Activated naive CD4-positive, alpha-beta T cell treated with anti-CD3 and anti-CD28 coated beads, Interleukin-2, amount 10 ng/mL, durations not matched to agents 7 days and 5 days (primary cell): ENCODE results near the gene MYO7B.

Experiments
- CTCF ChIA-PET: fragments of 350-600 bp; sonication (Branson Sonifier 250); formaldehyde crosslinking; loops from one replicate; lab custom pipeline; 2021; ENCODE audit warnings: antibody characterized with exemption; lab: Charles Lee
- DNase-seq: peaks from one replicate; pipeline ENCODE4 v3.0.0-alpha.2; 2020
- H3K27ac Mint-ChIP-seq: one replicate; pipeline ENCODE4 v1.8.0; 2021; ENCODE audit warnings: mild to moderate bottlenecking, moderate library complexity, mixed read lengths
- H3K27me3 Mint-ChIP-seq: one replicate; pipeline ENCODE4 v1.8.0; 2021; ENCODE audit warnings: mild to moderate bottlenecking, mixed read lengths
- H3K36me3 Mint-ChIP-seq: one replicate; pipeline ENCODE4 v1.8.0; 2021; ENCODE audit warnings: mixed read lengths
- H3K4me1 Mint-ChIP-seq: one replicate; pipeline ENCODE4 v1.8.0; 2021; ENCODE audit warnings: mixed read lengths
- H3K4me3 Mint-ChIP-seq: one replicate; pipeline ENCODE4 v1.8.0; 2021; ENCODE audit warnings: mild to moderate bottlenecking, moderate library complexity, mixed read lengths
- H3K9me3 Mint-ChIP-seq: one replicate; pipeline ENCODE4 v1.8.0; 2021; ENCODE audit warnings: mixed read lengths

The MYO7B gene

DNA sequence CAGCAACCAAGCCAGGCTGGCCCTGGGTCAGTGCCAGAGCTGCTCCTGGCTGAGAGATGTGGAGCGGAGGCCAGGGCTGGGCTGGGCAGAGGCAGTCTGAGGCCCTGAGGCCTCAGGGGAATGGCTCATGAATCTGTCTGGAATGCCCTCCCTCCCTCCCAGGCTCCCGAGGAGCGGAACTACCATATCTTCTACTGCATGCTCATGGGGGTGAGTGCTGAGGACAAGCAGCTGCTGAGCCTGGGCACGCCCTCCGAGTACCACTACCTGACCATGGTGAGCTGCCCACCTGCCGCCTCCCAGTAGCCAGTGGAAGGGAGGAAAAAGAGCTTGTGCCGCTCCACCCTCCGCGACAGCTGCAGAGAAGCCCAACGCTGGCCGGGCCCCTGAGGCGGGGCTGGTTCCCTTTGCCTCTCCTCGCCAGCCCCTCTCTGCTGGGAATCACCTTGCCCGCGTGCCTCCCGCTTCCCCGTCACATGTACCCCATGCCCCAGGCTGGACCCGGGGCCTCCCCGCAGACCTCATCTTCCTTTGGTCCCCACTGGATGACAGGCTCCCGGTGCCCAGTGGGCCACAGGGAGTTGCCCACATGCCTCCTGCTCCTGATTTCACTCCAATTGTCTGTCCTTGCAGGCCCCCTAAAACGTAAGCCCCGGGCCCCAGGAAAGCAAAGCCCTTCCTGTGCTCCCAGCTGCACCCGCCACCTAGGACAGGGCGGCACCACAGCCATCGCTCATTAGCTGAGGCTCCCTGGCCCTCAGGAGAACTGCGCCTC is 41.1 kb downstream of the MYO7B start:
- Mint-ChIP-seq H3K27me3 (peaks cover 23% of the 10 kb centered on the region), H3K4me1 (peaks cover 27% of the 10 kb centered on the region), H3K36me3 (no peaks in the 10 kb centered on the region), H3K27ac (peak overlapping the region; percentile 73), H3K9me3 (no peaks in the 10 kb centered on the region), H3K4me3 (no peak overlapping the region)
- DNase-seq = no peak
- CTCF ChIA-PET = interaction anchor here (1.0 kb wide), 1 partner anchor 73 kb away, joined by 4 read pairs; no protein-coding TSS in a partner anchor

- CTCF ChIA-PET = interaction anchor here (1.0 kb wide), 1 partner anchor 72 kb away, joined by 4 read pairs; no protein-coding TSS in a partner anchor
- H3K27me3 Mint-ChIP-seq = peaks cover 23% of the 10 kb centered on the region
- H3K4me3 Mint-ChIP-seq = no peak overlapping the region
- no peaks in the 10 kb centered on the region for H3K36me3 Mint-ChIP-seq
- H3K4me1 Mint-ChIP-seq = peaks cover 27% of the 10 kb centered on the region
- no peak for DNase-seq
- H3K27ac Mint-ChIP-seq = no peak overlapping the region
- H3K9me3 Mint-ChIP-seq = no peaks in the 10 kb centered on the region
Measured at GRCh38 chr2:127577208-127577475, 41.7 kb downstream of the MYO7B start.

- Mint-ChIP-seq H3K9me3 (no peaks in the 10 kb centered on the region), H3K4me1 (peaks cover 25% of the 10 kb centered on the region), H3K36me3 (no peaks in the 10 kb centered on the region), H3K4me3 (no peak overlapping the region), H3K27ac (no peak overlapping the region), H3K27me3 (peaks cover 23% of the 10 kb centered on the region)
- DNase-seq = no peak
- CTCF ChIA-PET = interaction anchor here (1.0 to 1.3 kb wide), 2 partner anchors 14 to 72 kb away, joined by 3 to 4 read pairs; no protein-coding TSS in a partner anchor
Measured at GRCh38 chr2:127577503-127577902, 42.0 kb downstream of the MYO7B start.

DNA sequence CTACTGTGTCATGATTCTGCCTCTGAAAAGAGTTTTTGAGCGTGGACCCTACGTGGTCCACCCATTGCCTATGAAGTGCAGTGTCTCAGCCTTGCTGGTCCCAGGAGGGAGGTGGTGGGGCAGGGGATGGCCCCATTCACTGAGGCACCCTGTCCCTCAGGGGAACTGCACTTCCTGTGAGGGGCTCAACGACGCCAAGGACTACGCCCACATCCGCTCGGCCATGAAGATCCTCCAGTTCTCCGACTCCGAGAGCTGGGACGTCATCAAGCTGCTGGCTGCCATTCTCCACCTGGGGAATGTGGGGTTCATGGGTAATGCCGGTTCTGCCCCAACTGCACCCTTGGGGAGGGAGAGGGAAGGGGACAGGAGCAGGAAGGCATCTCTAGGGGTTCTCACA is 42.5 kb downstream of the MYO7B start:
- Mint-ChIP-seq H3K36me3 (no peaks in the 10 kb centered on the region), H3K27me3 (peaks cover 21% of the 10 kb centered on the region), H3K4me3 (no peak overlapping the region), H3K9me3 (no peaks in the 10 kb centered on the region), H3K27ac (no peak overlapping the region), H3K4me1 (peaks cover 24% of the 10 kb centered on the region)
- CTCF ChIA-PET = interaction anchor here (1.3 kb wide), 1 partner anchor 13 kb away, joined by 3 read pairs; no protein-coding TSS in a partner anchor
- no peak for DNase-seq

DNA sequence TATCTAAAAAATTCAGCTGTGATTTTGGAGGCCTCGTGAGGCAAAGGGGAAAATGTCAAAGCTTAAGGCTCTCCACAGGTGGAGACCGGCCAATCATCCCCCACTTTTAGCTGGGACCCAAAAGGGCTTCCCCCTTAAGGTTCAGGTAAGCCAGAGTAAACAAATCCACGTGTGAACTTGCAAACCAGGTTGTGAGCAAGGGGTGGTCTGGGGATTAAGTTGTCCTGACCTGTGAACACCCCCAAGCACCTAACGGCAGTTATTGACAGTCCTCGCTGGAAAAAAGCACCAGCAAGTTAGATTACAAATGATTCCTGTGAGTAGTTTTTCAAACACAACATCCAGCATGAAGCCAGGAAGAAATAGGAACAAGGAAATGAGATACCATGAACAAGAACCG is 42.9 kb downstream of the MYO7B start:
- CTCF ChIA-PET = interaction anchor here (1.3 kb wide), 1 partner anchor 13 kb away, joined by 3 read pairs; no protein-coding TSS in a partner anchor
- Mint-ChIP-seq H3K4me1 (peaks cover 24% of the 10 kb centered on the region), H3K4me3 (no peak overlapping the region), H3K27ac (no peak overlapping the region), H3K36me3 (no peaks in the 10 kb centered on the region), H3K9me3 (no peaks in the 10 kb centered on the region), H3K27me3 (peaks cover 22% of the 10 kb centered on the region)
- no peak for DNase-seq

GRCh38 chr2:127579231-127579630 is 43.7 kb downstream of the MYO7B start:
- Mint-ChIP-seq H3K27me3 (peaks cover 26% of the 10 kb centered on the region), H3K9me3 (no peaks in the 10 kb centered on the region), H3K36me3 (no peaks in the 10 kb centered on the region), H3K4me3 (no peak overlapping the region), H3K27ac (no peak overlapping the region), H3K4me1 (peaks cover 24% of the 10 kb centered on the region)
- DNase-seq = no peak
- CTCF ChIA-PET = interaction anchor here (1.4 to 1.6 kb wide), 2 partner anchors 11 to 71 kb away, joined by 5 to 6 read pairs; no protein-coding TSS in a partner anchor

- no peak overlapping the region for H3K27ac Mint-ChIP-seq
- DNase-seq = no peak
- no peak overlapping the region for H3K4me3 Mint-ChIP-seq
- CTCF ChIA-PET = interaction anchor here (1.4 to 1.6 kb wide), 2 partner anchors 10 to 70 kb away, joined by 5 to 6 read pairs; no protein-coding TSS in a partner anchor
- H3K27me3 Mint-ChIP-seq = peaks cover 31% of the 10 kb centered on the region
- H3K36me3 Mint-ChIP-seq = no peaks in the 10 kb centered on the region
- peaks cover 14% of the 10 kb centered on the region for H3K4me1 Mint-ChIP-seq
- no peaks in the 10 kb centered on the region for H3K9me3 Mint-ChIP-seq
Measured at GRCh38 chr2:127580167-127581049, 44.9 kb downstream of the MYO7B start.

DNA sequence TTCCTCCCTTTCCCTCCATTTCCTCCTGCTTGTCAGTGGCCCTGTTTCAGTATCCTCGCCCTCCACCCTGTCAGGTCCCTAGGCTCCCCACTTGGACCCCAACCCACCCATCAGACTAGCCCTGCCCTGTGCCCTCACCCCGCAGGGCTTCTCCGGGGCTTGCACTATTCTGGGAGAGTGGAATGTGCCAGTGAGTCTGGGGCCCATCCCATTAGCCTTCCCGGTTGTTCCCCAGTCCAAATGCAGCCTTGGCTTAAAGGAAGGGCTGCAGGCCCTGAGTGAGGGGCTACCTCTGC is 45.5 kb downstream of the MYO7B start:
- peaks cover 31% of the 10 kb centered on the region for H3K27me3 Mint-ChIP-seq
- no peak for DNase-seq
- H3K27ac Mint-ChIP-seq = no peak overlapping the region
- CTCF ChIA-PET = interaction anchor here (1.4 to 2.4 kb wide), 3 partner anchors 10 to 69 kb away, joined by 5 to 16 read pairs (median 6); no protein-coding TSS in a partner anchor
- H3K9me3 Mint-ChIP-seq = no peaks in the 10 kb centered on the region
- H3K36me3 Mint-ChIP-seq = no peaks in the 10 kb centered on the region
- peaks cover 8% of the 10 kb centered on the region for H3K4me1 Mint-ChIP-seq
- H3K4me3 Mint-ChIP-seq = no peak overlapping the region

DNA sequence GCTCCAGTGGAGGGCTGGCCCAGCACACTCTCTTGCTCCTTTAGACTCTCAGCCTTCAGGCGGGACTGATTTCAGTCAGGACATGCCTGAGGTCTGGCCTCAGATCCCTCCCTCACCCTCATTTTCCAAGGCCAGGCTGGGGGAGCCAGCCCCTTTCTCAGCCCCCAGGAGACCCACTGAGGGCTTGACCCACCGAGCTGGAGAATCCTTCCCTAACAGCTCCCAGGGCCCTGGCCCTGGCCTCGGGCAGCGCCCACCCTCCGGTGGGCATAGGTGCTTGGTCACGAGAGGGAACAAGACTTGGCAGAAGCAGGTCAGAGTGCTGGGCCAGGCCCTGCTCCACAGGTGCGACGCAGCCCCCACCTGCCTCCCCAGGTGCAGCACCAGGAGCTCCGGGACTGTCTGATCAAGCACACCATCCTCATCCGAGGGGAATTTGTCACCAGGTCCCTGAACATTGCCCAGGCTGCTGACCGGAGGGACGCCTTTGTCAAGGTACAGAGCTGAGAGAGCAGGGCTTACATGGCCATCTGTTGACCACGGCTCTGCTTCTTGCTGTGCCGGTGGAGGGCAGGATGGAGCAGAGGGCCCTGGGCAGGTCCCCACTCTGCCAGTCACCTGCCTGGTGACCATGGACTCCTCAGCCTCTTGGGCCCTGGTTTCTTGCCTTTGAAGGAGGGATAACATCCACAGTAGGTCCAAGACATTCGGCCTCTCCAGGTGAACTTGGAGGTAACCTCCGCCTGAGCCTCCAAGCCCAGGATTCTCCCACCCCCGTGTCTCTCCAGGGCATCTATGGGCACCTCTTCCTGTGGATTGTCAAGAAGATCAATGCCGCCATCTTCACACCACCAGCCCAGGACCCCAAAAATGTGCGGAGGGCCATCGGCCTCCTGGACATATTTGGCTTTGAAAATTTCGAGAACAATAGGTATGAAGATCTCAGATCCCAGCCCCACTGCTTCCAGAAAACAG is 46.3 kb downstream of the MYO7B start:
- peak; percentile 17 for DNase-seq
- Mint-ChIP-seq H3K36me3 (no peaks in the 10 kb centered on the region), H3K4me3 (no peak overlapping the region), H3K4me1 (peaks cover 5% of the 10 kb centered on the region), H3K27ac (no peak overlapping the region), H3K27me3 (peaks cover 33% of the 10 kb centered on the region), H3K9me3 (no peaks in the 10 kb centered on the region)
- CTCF ChIA-PET = interaction anchor here (1.3 to 2.4 kb wide), 2 partner anchors 10 to 68 kb away, joined by 5 to 16 read pairs; no protein-coding TSS in a partner anchor

DNA sequence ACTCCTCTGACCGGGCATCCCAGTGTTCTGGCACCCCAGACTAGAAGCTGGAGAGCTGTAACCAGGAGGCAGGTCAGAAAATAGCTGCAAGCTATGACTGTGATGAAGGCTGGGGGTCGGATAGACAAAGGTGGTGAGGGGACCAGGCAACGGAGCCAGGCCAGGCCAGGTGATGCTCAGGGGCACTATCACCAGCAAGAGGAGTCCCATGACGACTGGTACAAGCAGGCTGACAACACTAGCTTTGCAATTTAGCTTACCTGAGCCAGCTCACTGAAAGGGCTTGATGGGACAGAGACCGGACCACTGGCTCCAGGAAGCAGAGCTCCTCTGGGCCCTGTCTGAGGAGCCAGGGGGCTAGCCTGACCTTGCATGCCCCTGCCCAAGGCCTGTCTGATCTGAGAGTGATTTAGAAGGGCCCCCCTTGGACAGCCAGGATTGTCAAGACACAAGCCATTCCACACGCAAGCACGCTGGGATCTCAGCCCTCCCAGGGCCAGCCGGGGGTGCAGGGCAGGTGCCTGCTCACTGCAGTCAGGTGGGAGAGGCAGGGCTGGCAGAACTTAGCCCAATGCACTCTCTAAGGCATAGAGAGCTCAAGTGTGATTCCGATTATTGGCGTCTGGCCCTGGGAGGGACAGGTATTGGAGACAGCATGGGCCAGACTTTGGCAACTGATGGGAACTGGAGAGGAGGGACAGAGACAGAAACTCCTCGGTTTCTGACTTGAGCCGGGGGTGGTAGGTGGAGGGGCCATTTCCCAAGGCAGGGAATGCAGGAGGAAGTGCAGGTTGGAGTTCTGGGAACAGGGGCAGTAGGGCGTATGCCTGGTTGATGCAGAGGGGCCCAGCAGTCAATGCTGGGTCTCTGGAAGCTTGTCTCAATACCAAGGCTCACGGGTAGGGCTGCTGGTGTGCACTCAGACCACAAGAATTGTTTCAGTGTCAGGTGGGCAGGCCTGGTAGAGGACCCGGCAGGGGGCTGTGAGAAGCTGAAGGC is 47.7 kb downstream of the MYO7B start:
- peak; percentile 16 for DNase-seq
- CTCF ChIA-PET = interaction anchor here (1.3 to 2.4 kb wide), 2 partner anchors 8 to 67 kb away, joined by 5 to 16 read pairs; no protein-coding TSS in a partner anchor
- Mint-ChIP-seq H3K4me3 (no peak overlapping the region), H3K27ac (no peak overlapping the region), H3K36me3 (no peaks in the 10 kb centered on the region), H3K9me3 (no peaks in the 10 kb centered on the region), H3K27me3 (peaks cover 27% of the 10 kb centered on the region), H3K4me1 (no peaks in the 10 kb centered on the region)

DNA sequence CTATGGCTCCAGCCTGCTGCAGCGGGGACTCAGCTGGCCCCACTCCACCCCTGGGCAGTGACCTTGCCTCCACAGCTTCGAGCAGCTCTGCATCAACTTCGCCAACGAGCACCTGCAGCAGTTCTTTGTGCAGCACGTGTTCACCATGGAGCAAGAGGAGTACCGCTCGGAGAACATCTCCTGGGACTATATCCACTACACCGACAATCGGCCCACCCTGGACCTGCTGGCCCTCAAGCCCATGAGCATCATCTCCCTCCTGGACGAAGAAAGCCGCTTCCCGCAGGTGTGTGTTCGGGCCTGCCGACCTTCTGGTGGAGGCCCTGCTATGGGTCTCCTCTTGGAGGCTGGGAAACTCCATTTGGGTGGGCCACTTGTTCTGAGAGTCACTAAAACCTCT is 48.6 kb downstream of the MYO7B start:
- Mint-ChIP-seq H3K4me1 (no peaks in the 10 kb centered on the region), H3K27ac (no peak overlapping the region), H3K9me3 (no peaks in the 10 kb centered on the region), H3K4me3 (no peak overlapping the region), H3K27me3 (peaks cover 24% of the 10 kb centered on the region), H3K36me3 (no peaks in the 10 kb centered on the region)
- CTCF ChIA-PET = no interaction called here
- peak; percentile 17 for DNase-seq

GRCh38 chr2:127584516-127585033 is 49.1 kb downstream of the MYO7B start:
- CTCF ChIA-PET = interaction anchor here (0.8 to 0.9 kb wide), 2 partner anchors 11 to 102 kb away, joined by 3 to 4 read pairs; no protein-coding TSS in a partner anchor
- no peaks in the 10 kb centered on the region for H3K9me3 Mint-ChIP-seq
- H3K4me1 Mint-ChIP-seq = no peaks in the 10 kb centered on the region
- H3K4me3 Mint-ChIP-seq = no peak overlapping the region
- peaks cover 24% of the 10 kb centered on the region for H3K27me3 Mint-ChIP-seq
- no peaks in the 10 kb centered on the region for H3K36me3 Mint-ChIP-seq
- no peak overlapping the region for H3K27ac Mint-ChIP-seq
- peak; percentile 11 for DNase-seq
